K562 (cell line): ENCODE measurements around the gene SLC22A6. TPM values are rescaled to one million over a fixed set of nuclear protein-coding genes. Genes with fewer than 3 reads are reported as not detected.

Experiments
- ATAC-seq: fragments of 200-7000 bp; cut with Tn5 transposase; 3 replicates; pipeline ENCODE4 v1.9.1; 2020; ENCODE audit warnings: moderate library complexity
- BruUV-seq: library from RNA; stranded (reverse); fragments of 400-500 nt; replicated peaks from 2 replicates; lab custom pipeline; 2021; lab: Mats Ljungman, UMichigan
- CTCF ChIA-PET: fragments of 300-600 bp; formaldehyde crosslinking; extraction: SDS; loops from one replicate; lab custom pipeline; 2021; ENCODE audit warnings: low intra/inter-chr PET ratio; lab: Yijun Ruan, JAX
- POLR2A ChIA-PET: fragments of 300-600, 350-650 bp; sonication (Branson Sonifier 250); formaldehyde crosslinking; extraction: SDS; loops from one replicate; lab custom pipeline; 2021; ENCODE audit warnings: antibody characterized with exemption, inconsistent platforms; lab: Yijun Ruan, JAX
- DNase-seq, 4 experiments: peaks; one replicate each; pipeline versions ENCODE4 v3.0.0 to v3.0.0-alpha.2; 2011 to 2018; ENCODE audit warnings: low spot score in 3 of 4, mixed read lengths in 3 of 4; ENCODE audit errors: extremely low read depth in 1 of 4
- FAIRE-seq: peaks from 2 replicates; lab custom pipeline; 2011; peaks lifted over from hg19 to GRCh38; lab: Jason Lieb, UNC
- H2AFZ ChIP-seq: 2 replicates; pipeline ENCODE4 v1.6.0; 2011; ENCODE audit warnings: low read depth, low read length, control low read depth, inconsistent platforms
- H3K27ac ChIP-seq: fragments of 200-600 bp; 3 replicates; pipeline ENCODE4 v1.8.0; 2011; ENCODE audit warnings: low read depth, mild to moderate bottlenecking, control low read depth, inconsistent platforms, low read length, moderate library complexity, mixed read lengths; ENCODE audit errors: extremely low read depth
- H3K27me3 ChIP-seq, 2 experiments: fragments of 300-600 bp in 1 of 2; 2 replicates in 1 of 2; 3 replicates in 1 of 2; pipeline versions ENCODE4 v1.6.0 to v1.8.0; 2011; ENCODE audit warnings: inconsistent platforms in 2 of 2, low read length in 2 of 2, mild to moderate bottlenecking in 1 of 2, mixed read lengths in 1 of 2, moderate library complexity in 1 of 2; ENCODE audit not compliant: control insufficient read depth in 2 of 2, insufficient read depth in 2 of 2
- H3K36me3 ChIP-seq: fragments of 300-600 bp; 3 replicates; pipeline ENCODE4 v1.8.0; 2011; ENCODE audit warnings: mild to moderate bottlenecking, low read length, inconsistent platforms; ENCODE audit not compliant: control insufficient read depth, insufficient read depth
- H3K4me1 ChIP-seq, 2 experiments: fragments of 200-600 bp in 1 of 2; replicated peaks in 1 of 2; 2 replicates in 1 of 2; 3 replicates in 1 of 2; pipeline versions ENCODE4 v1.5.1 to v1.8.0; 2011; ENCODE audit warnings: inconsistent platforms in 2 of 2, low read length in 2 of 2, mild to moderate bottlenecking in 1 of 2, mixed read lengths in 1 of 2, moderate library complexity in 1 of 2; ENCODE audit not compliant: control insufficient read depth in 2 of 2, insufficient read depth in 2 of 2
- H3K4me2 ChIP-seq: 2 replicates; pipeline ENCODE4 v1.6.1; 2011; ENCODE audit warnings: low read length, control low read depth, inconsistent platforms, mixed read lengths; ENCODE audit not compliant: insufficient read depth
- H3K4me3 ChIP-seq: fragments of 200-600 bp; sonication (generic), shearing (Covaris generic); 2 replicates; pipeline ENCODE4 v1.5.1; 2016; ENCODE audit warnings: control low read depth, inconsistent platforms
- H3K79me2 ChIP-seq: fragments of 200-600 bp; 3 replicates; pipeline ENCODE4 v1.8.0; 2011; ENCODE audit warnings: low read length, inconsistent platforms; ENCODE audit not compliant: control insufficient read depth, insufficient read depth
- H3K9ac ChIP-seq, 2 experiments: 2 replicates each; pipeline versions ENCODE4 v1.6.0 to v1.6.1; 2011; ENCODE audit warnings: low read depth in 2 of 2, low read length in 2 of 2, control low read depth in 1 of 2, inconsistent platforms in 1 of 2, mild to moderate bottlenecking in 1 of 2, mixed read lengths in 1 of 2; ENCODE audit not compliant: insufficient read depth in 1 of 2
- H3K9me1 ChIP-seq: one replicate; pipeline ENCODE4 v1.6.0; 2011; ENCODE audit warnings: inconsistent platforms, mild to moderate bottlenecking, low read length, moderate library complexity; ENCODE audit not compliant: control insufficient read depth, insufficient read depth
- H3K9me3 ChIP-seq: replicated peaks from 2 replicates; pipeline ENCODE4 v1.5.1; 2011; ENCODE audit warnings: low read depth, low read length, inconsistent platforms; ENCODE audit not compliant: control insufficient read depth, insufficient read depth
- H4K20me1 ChIP-seq: replicated peaks from 2 replicates; pipeline ENCODE4 v1.6.1; 2011; ENCODE audit warnings: low read length, inconsistent platforms, mixed read lengths; ENCODE audit not compliant: control insufficient read depth, insufficient read depth
- MYBL2 ChIP-seq, 2 experiments: fragments of 450-650 bp in 1 of 2; sonication (generic) in 1 of 2; formaldehyde crosslinking in 1 of 2; IDR thresholded peaks; 2 replicates each; pipeline versions ENCODE4 v1.6.1 to v1.8.1; 2017 to 2022; ENCODE audit warnings: borderline replicate concordance in 1 of 2, inconsistent platforms in 1 of 2, low read depth in 1 of 2, mild to moderate bottlenecking in 1 of 2, missing genetic modification reagents in 1 of 2, moderate library complexity in 1 of 2
- RUNX1 ChIP-seq: sonication (generic); IDR thresholded peaks from 2 replicates; pipeline ENCODE4 v1.6.1; 2016; ENCODE audit warnings: antibody characterized with exemption, low read depth
- ZFX ChIP-seq: sonication (generic); formaldehyde crosslinking; IDR thresholded peaks from 2 replicates; pipeline ENCODE4 v1.8.0; 2022; ENCODE audit warnings: mild to moderate bottlenecking, missing genetic modification reagents, moderate library complexity
- WGBS: fragments of 100-300 bp; shearing (Covaris generic); methylation state at CpG from one replicate; pipeline ENCODE4 v1.1.6; 2016; ENCODE audit warnings: low coverage, mixed read lengths; ENCODE audit not compliant: insufficient coverage; ENCODE audit errors: missing lambda C conversion rate; 5-methylcytosine and 5-hydroxymethylcytosine counted together
- in situ Hi-C: fragments of 300-500 bp; cut with MboI; formaldehyde crosslinking; loops from 4 replicates; pipeline ENCODE4 v1.15.0; 2018; ENCODE audit warnings: inconsistent platforms, mixed read lengths
- intact Hi-C: fragments of 100-400 bp; cut with micrococcal nuclease; formaldehyde crosslinking; loops from 2 replicates; pipeline ENCODE4 v1.14.2; 2022
- polyA plus RNA-seq, 8 experiments: library from polyadenylated mRNA; depleted of rRNA in 4 of 8; stranded (reverse) in 5 of 8; unstranded in 3 of 8; fragments of >200 nt; fragmentation: Nextera tagmentation in 2 of 8; fragmentation: Illumina TruSeq in 1 of 8; extraction: Ambion mirVana in 2 of 8; extraction: Trizol in 1 of 8; gene quantifications; 2 replicates each; pipeline versions ENCODE4 v1.2.1 to v1.2.3, GENCODE V29; 2011 to 2014; ENCODE audit warnings: inconsistent platforms in 1 of 8, missing spikeins in 1 of 8
- total RNA-seq, 7 experiments: library from RNA; depleted of rRNA in 6 of 7; stranded (reverse); fragments of >200 nt in 6 of 7; fragmentation: Illumina TruSeq in 2 of 7; extraction: Trizol in 2 of 7; gene quantifications; 2 replicates each; pipeline versions ENCODE4 v1.2.1 to v1.2.3, GENCODE V29; 2011 to 2021; ENCODE audit warnings: low replicate concordance in 1 of 7
- TF ChIP-seq, protein P1 (sequence below): fragments of 250-450 bp; sonication (Bioruptor Pico); IDR thresholded peaks from 2 replicates; pipeline ENCODE4 v1.5.0; 2021

Gene SLC22A6
- total and polyA plus RNA-seq, 9 of the 15 experiments (the other 6 are each of a cell fraction or from before 2014, with no cell fraction given) = not detected

DNA sequence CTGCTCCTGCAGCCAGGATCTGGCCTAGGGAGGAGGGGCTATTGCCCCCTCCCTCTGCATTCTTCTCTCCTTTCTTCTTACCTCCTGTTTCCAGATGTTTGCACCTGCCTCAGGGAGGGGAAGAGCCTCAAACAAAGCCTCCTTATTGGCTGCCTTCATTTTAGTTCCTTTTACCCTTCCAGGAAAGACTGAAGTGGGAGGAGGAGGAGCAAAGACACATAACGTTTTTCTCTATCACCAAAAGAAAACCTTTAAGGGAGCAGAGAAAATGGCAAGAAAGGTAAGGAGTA lies 50.3 kb downstream of the SLC22A6 start:
- H3K9me1 ChIP-seq = no peaks in the 10 kb centered on the region
- POLR2A ChIA-PET = no interaction called here
- no peak overlapping the region for H3K9ac ChIP-seq
- no peaks in the 10 kb centered on the region for H3K36me3 ChIP-seq
- intact Hi-C loops = no loop called here
- H3K27ac ChIP-seq = no peak overlapping the region
- FAIRE-seq (no peak), DNase-seq (no peak), ATAC-seq (no peak)
- BruUV-seq = no TSS peak
- no peak overlapping the region for H2AFZ ChIP-seq
- no peaks in the 10 kb centered on the region for H4K20me1 ChIP-seq
- no peaks in the 10 kb centered on the region for H3K9me3 ChIP-seq
- peaks cover 2 to 50% of the 10 kb centered on the region in 2 experiments for H3K27me3 ChIP-seq
- TF ChIP-seq RUNX1 = no peak
- no peak for TF ChIP-seq MYBL2 (IDR thresholded peaks at IDR 0.05; ENCODE audit: low read depth)
- TF ChIP-seq MYBL2 (CRISPR knock-in tag; IDR thresholded peaks at IDR 0.05; ENCODE audit: borderline replicate concordance) = no peak
- TF ChIP-seq ZFX (CRISPR knock-in tag) = no peak
- TF ChIP-seq, protein P1, sequence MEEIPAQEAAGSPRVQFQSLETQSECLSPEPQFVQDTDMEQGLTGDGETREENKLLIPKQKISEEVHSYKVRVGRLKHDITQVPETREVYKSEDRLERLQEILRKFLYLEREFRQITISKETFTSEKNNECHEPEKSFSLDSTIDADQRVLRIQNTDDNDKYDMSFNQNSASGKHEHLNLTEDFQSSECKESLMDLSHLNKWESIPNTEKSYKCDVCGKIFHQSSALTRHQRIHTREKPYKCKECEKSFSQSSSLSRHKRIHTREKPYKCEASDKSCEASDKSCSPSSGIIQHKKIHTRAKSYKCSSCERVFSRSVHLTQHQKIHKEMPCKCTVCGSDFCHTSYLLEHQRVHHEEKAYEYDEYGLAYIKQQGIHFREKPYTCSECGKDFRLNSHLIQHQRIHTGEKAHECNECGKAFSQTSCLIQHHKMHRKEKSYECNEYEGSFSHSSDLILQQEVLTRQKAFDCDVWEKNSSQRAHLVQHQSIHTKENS (CRISPR knock-in tag) = no peak
- no peak overlapping the region for H3K4me3 ChIP-seq
- WGBS = 0% methylated on average over 1 of the region's 1 CpG
- no peak overlapping the region for H3K4me2 ChIP-seq
- no peaks in the 10 kb centered on the region; a peak in 1 of 5 replicates for H3K4me1 ChIP-seq
- H3K79me2 ChIP-seq = no peaks in the 10 kb centered on the region
- in situ Hi-C loops = no loop called here
- CTCF ChIA-PET = no interaction called here
